Chondrocyte (in vitro differentiated cells): ENCODE results near the gene NAA60. TPM values are rescaled to one million over a fixed set of nuclear protein-coding genes. Genes with fewer than 3 reads are reported as not detected.

Source experiments
- DNase-seq: peaks from one replicate; pipeline ENCODE4 v3.0.0; 2021; ENCODE audit warnings: mixed read lengths, low spot score
- H3K27ac Mint-ChIP-seq: one replicate; pipeline ENCODE4 v1.8.0; 2021; ENCODE audit warnings: mild to moderate bottlenecking, moderate library complexity, mixed read lengths; ENCODE audit not compliant: unreplicated experiment
- H3K27me3 Mint-ChIP-seq: 2 replicates; pipeline ENCODE4 v1.8.0; 2021; ENCODE audit warnings: low read depth, mixed read lengths
- H3K36me3 Mint-ChIP-seq: 2 replicates; pipeline ENCODE4 v1.8.0; 2021; ENCODE audit warnings: low read depth, mixed read lengths
- H3K4me1 Mint-ChIP-seq: 2 replicates; pipeline ENCODE4 v1.8.0; 2021; ENCODE audit warnings: low read depth, mild to moderate bottlenecking, mixed read lengths
- H3K4me3 Mint-ChIP-seq: one replicate; pipeline ENCODE4 v1.8.0; 2021; ENCODE audit warnings: mild to moderate bottlenecking, moderate library complexity, mixed read lengths; ENCODE audit not compliant: unreplicated experiment
- H3K9me3 Mint-ChIP-seq: 2 replicates; pipeline ENCODE4 v1.8.0; 2021; ENCODE audit warnings: low read depth, mixed read lengths
- CTCF ChIP-seq: fragments of 200-600 bp; sonication (generic); IDR thresholded peaks from 2 replicates; pipeline ENCODE4 v1.5.0; 2021; ENCODE audit warnings: antibody characterized with exemption, mild to moderate bottlenecking, moderate library complexity
- total RNA-seq: library from RNA; stranded (reverse); gene quantifications from 3 replicates; pipeline ENCODE4 v1.2.1, GENCODE V29; 2021

NAA60 gene
- total RNA-seq, 1 donor from 2014 or later: 47.2 TPM

DNA sequence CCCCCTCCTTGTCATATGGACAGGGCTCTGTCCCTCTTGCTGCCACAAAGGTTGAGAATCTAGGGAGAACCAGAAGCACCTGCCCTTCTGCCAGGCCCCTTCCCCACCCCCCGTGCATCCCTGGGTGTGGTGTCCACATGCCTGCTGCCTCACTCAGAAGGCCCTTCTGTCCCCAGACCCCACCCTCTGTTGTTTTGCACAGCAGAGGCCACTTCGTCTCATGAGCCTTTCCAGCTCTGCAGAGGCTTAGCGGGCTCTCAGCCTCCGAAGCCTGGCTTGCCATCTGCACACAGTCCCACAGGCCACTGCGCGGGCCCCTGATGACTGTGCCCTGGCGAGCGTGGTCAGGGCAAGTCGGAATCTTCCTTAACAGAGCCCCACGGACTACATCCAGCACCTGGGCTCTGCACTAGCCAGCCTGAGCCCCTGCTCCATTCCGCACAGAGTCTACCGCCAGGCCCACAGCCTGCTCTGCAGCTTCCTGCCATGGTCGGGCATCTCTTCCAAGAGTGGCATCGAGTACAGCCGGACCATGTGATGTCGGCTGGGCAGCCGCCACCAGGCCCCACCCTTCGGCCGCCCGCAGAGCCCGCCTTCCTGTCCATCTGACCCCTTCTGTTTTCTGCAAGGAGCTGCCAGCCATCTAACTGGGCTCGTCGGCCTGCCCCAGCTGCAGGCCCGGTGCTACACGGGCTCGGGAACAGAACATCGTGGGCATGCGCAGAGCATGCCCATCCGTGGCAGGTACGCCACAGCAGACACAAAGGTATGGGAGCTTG lies 41.0 kb downstream of the NAA60 start:
- Mint-ChIP-seq H3K4me3 (no peak overlapping the region), H3K4me1 (peaks cover 12% of the 10 kb centered on the region), H3K27ac (no peak overlapping the region), H3K9me3 (no peaks in the 10 kb centered on the region), H3K36me3 (peaks cover 36% of the 10 kb centered on the region), H3K27me3 (no peaks in the 10 kb centered on the region)
- no peak for TF ChIP-seq CTCF
- DNase-seq: peak; percentile 68

DNA sequence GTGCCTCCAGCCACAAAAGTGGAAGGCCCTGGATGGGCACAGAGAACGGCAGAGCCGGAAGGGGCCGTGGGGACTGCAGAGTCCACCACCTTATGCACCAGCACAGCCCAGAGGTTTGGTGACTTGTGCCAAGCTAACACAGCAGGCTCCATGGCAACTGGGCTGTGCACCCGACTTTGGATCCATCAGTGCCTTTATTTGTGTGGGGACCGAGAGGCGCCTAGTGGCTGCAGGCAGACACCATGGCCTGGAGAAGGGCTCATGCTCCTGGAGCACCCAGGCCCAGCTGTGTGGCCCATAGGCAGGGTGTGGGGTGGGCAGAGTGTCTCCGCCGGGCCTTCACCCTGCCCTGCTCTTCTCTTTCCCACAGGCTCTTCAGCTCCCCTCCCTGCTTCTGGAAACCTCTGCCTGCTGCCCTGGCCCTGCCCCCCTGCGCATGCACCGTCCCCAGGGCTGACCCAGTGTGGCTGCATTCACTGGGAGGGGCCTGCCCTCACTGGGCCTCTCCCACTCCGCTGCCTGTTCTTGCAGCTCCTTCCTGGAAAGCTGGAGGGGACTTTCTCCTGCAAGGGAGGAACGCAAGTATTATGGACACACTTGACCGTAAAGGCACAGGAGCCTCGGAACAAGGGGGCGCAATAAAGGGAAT lies 41.7 kb downstream of the NAA60 start:
- DNase-seq: peak; percentile 66
- Mint-ChIP-seq H3K4me1 (peaks cover 12% of the 10 kb centered on the region), H3K27me3 (no peaks in the 10 kb centered on the region), H3K9me3 (no peaks in the 10 kb centered on the region), H3K4me3 (no peak overlapping the region), H3K27ac (no peak overlapping the region), H3K36me3 (peaks cover 34% of the 10 kb centered on the region)
- no peak for TF ChIP-seq CTCF

DNA sequence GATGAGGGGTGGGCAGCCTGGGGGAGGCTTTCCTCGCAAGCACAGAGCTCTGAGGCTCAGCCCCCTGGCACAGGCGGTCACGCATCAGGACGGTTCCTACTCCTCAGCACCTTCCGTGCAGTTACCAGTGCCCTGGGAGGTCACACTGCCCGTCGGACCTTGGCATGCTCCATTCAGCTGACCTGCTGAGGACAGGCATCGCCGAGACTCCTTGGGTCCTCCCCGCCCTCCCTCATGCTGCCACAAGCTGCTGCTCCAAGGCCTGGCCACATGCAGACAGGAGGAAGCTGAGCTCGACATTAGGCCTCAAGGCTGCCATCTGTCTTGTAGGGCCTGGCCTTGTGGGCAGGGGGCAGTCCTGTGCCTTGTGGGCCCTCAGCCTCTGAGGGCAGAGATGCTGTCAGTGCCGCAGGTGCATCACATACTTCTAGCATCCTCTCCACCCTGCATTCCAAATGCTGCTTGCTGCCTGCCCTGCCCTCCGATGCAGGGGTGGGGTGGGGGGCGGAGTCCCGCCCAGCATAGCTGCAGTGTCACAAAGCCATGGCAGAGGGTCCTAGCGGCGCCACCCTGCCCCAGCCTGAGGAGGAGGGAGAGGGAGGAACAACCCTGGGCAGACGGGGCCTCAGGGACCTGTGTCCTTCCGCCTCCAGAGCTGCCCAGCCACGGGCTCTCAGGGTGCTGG lies 42.5 kb downstream of the NAA60 start:
- Mint-ChIP-seq H3K4me3 (no peak overlapping the region), H3K27me3 (no peaks in the 10 kb centered on the region)
- no peak for TF ChIP-seq CTCF

GRCh38 chr16:3486506-3487215 lies 43.2 kb downstream of the NAA60 start:
- peak; percentile 53 for DNase-seq
- Mint-ChIP-seq H3K4me3 (no peak overlapping the region), H3K27me3 (no peaks in the 10 kb centered on the region), H3K4me1 (peaks cover 1% of the 10 kb centered on the region), H3K27ac (no peak overlapping the region), H3K9me3 (no peaks in the 10 kb centered on the region), H3K36me3 (peaks cover 27% of the 10 kb centered on the region)
- TF ChIP-seq CTCF: no peak

More for the DNA sequence above, 42.5 kb downstream of the NAA60 start:
- H3K9me3 Mint-ChIP-seq: no peaks in the 10 kb centered on the region
- DNase-seq: peak; percentile 76
- H3K4me1 Mint-ChIP-seq: peaks cover 8% of the 10 kb centered on the region
- peaks cover 32% of the 10 kb centered on the region for H3K36me3 Mint-ChIP-seq
- H3K27ac Mint-ChIP-seq: no peak overlapping the region
